NCI-H2196 treated with DMSO at 0.1 percent for 48 hours (cell line): ENCODE measurements around the gene NFAT5.
"Not testable (repeated sequence)": the region's sequence is repeated elsewhere in the genome, so short reads cannot be mapped to it uniquely, and the experiment has no call there.

Experiments
- DNase-seq: peaks from one replicate; lab custom pipeline; 2025; ENCODE audit not compliant: unreplicated experiment; lab: John Stamatoyannopoulos, UW

Gene NFAT5

GRCh38 chr16:69729030-69729429, 163.3 kb downstream of the NFAT5 start:
- not testable (repeated sequence) for DNase-seq

GRCh38 chr16:69731280-69731679, 165.5 kb downstream of the NFAT5 start:
- DNase-seq: not testable (repeated sequence)

GRCh38 chr16:69732101-69732500, 166.3 kb downstream of the NFAT5 start:
- DNase-seq: no peak

- no peak for DNase-seq
Observed at GRCh38 chr16:69741519-69741918, 175.8 kb downstream of the NFAT5 start.

GRCh38 chr16:69741951-69742904, 176.5 kb downstream of the NFAT5 start:
- no peak for DNase-seq

- no peak for DNase-seq
Observed at GRCh38 chr16:69744363-69745231, 178.8 kb downstream of the NFAT5 start.

- DNase-seq: no peak
Observed at GRCh38 chr16:69745232-69745612, 179.5 kb downstream of the NFAT5 start.

- no peak for DNase-seq
Observed at GRCh38 chr16:69745959-69746358, 180.2 kb downstream of the NFAT5 start.

GRCh38 chr16:69747115-69747514, 181.3 kb downstream of the NFAT5 start:
- no peak for DNase-seq

GRCh38 chr16:69748694-69749345, 183.1 kb downstream of the NFAT5 start:
- DNase-seq: no peak

- no peak for DNase-seq
Observed at GRCh38 chr16:69754143-69754468, 188.3 kb downstream of the NFAT5 start.
